GM18909 (cell line): Measurements from ENCODE around the gene PSMD3.

Experiments used
- ATAC-seq: cut with Tn5 transposase; IDR thresholded peaks from one replicate; pipeline ENCODE4 v1.9.1; 2021; ENCODE audit warnings: mild to moderate bottlenecking; ENCODE audit not compliant: unreplicated experiment, poor library complexity

The PSMD3 gene

DNA sequence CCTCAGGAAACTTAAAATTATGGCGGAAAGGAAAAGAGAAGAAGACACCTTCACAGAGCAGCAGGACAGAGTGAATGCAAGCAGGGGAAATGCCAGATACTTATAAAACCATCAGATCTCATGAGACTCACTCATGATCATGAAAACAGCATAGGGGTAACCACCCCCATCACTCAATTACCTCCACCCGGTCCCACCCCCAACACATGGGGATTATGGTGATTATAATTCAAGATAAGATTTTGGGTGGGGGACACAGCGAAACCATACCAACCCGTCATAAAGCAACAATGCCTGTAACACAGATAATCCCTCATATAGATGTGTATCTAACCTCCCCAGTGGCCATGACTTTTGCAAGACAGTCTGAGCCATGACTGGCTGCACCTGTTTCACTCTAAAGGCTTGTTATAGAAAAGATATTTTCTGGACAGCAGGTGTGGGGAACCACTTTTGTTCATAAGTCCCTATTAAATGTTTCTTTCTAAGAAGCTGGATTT is 24.8 kb upstream of the PSMD3 start:
- ATAC-seq, result no peak

DNA sequence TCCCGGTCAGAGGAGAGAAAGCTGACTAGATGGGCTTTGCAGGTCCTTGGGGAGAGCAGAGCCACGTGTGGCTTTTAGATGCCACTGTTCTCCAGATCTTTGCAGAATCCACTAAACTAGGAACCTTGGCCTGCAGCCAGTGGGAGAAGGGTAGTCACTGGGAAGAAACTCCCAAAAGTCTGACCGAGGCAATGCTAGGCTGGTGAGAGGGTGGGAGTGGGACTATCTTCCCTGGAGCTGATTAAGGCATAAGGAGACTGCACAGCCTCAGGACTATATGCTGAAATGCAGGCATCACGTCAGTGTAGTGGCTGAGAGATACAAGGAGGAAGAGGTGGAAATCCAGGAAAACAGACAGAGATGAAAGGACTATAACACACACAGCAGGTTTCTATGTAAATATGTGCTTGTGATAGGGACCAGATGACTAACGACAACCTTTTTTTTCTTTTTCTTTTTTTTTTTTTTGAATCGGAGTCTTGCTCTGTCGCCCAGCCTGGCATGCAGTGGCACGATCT is 20.0 kb upstream of the PSMD3 start:
- ATAC-seq, result no peak

DNA sequence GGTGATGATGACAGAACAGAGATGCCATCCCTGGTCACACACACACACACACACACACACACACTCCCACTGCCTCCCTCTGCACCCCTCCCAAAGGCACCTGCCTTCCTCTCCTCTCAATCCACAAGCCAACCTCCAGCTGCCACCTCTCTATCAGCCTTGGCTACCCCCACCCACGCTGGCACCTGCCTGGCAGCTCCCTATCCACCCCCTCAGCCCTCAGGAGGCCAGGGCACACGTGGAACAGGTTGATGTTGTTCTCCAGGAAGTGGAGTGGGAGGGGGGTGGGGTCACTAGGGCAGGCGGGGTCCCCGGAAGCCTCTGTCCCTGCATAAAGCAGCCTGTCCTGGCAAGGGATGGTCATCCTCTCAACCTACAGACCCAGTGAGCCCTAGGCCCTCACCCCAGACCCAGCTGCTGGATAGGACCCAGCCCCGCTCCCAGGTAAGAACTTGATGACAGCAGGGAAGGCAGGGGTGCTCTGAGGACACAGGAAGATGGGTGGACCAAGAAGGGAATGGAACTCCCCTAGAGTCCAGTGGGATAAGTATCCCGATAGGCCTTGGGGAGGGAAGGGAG is 17.9 kb upstream of the PSMD3 start, which contains the start of gene GSDMA:
TSS of gene GSDMA (plus strand) at position 363 of the 579 bp plus-strand sequence. CDS start 2,684 bp downstream, outside the sequence.
- no peak for ATAC-seq

DNA sequence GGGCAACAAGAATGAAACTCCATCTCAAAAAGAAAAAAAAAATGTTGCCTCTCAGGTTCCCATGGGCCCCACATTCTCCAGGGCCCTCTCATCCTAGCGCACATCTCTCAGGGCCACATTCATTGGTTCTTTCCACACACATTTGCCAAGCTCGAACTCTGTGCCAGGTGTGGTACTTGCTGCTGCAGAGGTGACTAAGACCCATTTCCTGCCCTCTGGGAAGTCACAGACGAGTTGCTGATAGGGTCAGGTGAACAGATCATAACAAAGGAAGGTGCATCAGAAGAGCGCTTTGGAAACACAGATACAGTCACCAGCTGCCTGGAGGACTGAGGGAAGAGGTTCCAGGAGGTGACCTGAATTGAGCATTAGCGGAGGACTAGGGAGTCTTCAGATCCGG is 16.8 kb upstream of the PSMD3 start:
- ATAC-seq, result no peak

DNA sequence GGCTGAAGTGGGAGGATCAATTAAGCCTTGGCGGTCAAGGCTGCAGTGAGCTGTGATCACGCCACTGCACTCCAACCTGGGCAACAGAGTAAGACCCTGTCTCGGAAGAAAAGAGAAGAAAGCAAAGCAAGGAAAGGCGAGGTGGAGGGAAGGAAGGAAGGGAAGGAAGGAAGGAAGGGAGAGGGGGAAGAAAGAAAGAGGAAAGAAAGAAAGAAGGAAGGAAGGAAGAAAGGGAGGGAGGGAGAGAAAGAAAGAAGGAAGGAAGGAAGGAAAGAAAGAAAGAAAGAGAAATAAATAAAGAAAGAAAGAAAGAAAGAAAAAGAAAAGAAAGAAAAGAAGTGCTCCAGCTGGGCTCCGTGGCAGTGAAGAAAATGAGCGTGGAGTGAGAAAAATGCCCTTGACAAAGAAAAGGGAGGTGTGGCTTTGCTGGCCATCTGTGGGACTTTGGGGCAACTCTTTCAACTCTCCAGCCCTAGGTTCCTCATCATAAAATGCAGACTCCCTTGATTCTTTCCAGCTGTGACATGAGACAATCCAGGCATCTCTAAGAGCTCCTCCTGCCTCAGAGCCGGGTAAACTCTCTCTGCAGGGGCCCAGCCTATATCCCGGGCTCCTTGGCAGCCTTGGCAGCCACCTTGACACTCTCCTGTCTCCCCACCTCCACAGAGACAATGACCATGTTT is 15.4 kb upstream of the PSMD3 start:
- ATAC-seq, result no peak

DNA sequence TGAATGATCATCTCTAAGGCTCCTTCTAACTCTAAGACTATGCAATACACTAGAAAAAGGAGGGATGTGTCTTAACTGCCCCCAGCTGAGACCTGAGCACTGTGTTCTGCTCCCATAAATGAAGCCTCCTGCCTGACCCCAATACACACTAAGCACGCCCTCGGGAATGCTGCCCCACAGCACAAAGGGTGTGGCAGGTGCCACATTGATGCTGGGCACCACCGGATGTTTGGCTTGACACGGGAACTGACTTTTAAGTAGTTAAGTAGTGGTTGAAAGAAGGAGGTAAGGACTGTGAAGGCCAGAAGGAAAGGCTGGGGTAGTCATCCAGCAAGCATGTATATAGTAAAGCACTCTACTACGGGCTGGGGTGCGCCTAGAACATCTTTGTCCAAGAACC is 13.8 kb upstream of the PSMD3 start:
- no peak for ATAC-seq

DNA sequence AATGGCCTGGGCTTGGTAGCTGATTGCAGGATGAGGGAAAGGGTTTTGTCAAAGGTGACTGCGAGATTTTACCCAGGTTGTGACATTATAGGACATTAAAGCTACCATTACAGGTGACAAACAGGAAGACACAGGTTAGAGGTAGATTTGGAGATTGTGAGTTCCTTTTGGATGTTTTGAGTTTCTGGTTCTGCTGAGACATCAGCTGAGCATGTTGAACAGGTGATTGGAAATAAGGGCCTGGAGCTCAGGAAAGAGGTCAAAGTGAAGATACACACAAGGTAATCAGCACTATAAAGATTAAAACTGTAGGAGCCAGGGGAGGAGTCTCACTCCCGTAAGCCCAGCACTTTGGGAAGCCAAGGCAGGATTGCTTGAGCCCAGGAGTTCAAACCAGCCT is 11.8 kb upstream of the PSMD3 start:
- ATAC-seq, result no peak

DNA sequence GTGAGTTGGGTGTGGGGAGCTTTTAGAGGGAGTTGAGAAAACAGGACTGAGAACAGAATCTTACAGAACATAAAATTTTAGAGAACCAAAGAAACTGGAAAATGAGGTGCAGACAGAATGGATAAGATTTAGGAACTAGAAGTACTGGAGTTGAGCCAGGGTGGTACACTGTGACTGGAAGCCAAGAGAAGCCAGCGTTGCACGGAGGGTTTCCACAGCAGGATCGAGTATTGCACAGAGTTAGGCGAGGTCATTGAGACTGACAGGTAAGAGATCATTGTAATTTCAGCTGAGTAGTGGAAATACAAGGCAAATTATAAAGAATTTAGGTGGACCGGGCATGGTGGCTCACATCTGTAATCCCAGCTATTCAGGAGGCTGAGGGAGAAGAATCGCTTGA is 11.2 kb upstream of the PSMD3 start:
- no peak for ATAC-seq

DNA sequence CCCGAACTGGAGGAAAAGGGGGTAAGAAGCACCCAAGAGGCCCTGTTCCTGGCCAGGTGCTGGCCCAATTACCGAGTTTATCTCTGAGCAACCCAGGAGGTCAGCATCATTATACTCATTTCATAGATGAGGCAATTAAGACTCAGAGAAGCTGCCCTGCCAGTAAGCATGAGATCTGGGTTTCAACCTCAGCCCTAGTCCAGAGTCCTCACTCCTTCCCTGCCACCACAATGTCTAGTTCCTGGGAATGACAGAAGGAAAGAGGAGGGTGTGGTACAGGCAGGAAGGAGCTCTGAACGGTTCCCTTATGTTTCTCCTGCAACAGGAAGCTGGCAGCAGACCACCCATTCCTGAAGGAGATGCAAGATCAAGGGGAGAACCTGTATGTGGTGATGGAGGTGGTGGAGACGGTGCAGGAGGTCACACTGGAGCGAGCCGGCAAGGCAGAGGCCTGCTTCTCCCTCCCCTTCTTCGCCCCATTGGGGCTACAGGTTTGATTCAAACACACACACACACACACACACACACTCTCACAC is 10.4 kb upstream of the PSMD3 start:
- no peak for ATAC-seq

DNA sequence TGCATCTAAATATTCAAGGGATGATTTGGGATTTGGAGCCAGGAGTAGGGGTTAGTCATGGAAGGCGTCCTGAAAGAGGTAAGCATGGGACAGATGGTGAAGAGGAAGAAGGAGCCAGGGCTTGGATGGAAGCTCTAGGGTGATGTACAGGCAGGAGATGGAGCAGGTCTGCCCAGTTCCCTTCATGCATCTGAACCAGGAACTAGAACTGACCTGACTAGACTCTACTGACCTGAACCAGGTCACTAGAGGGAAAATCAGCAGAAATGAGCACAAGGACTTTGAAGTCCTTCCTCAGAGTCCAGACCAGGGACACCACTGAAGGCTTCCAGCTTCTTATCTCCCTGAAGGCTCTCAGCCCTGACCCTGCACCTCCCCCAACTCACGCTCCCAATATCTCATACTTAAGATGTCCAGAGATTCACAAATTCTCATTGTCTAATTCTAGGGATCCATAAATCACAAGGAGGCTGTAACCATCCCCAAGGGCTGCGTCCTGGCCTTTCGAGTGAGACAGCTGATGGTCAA is 9.5 kb upstream of the PSMD3 start:
- no peak for ATAC-seq

DNA sequence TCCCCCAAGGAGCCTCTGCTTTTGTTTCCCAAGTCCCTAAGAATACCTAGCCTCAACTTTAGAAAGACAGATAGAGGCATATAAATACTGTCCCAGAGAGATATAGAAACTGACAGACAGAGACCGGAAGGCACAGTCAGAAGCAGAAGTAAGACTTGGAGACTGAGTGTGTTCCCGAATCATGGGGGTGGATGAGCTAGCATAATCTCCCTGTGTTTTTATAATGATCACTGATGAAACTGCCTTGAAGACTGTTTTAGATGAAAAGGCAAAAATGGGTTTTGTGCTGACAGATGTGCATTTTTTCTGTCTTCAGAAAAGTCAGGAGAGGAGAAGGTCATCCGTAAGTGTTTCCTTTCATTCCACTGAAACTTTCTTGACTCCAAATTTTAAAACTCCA is 8.3 kb upstream of the PSMD3 start:
- no peak for ATAC-seq

DNA sequence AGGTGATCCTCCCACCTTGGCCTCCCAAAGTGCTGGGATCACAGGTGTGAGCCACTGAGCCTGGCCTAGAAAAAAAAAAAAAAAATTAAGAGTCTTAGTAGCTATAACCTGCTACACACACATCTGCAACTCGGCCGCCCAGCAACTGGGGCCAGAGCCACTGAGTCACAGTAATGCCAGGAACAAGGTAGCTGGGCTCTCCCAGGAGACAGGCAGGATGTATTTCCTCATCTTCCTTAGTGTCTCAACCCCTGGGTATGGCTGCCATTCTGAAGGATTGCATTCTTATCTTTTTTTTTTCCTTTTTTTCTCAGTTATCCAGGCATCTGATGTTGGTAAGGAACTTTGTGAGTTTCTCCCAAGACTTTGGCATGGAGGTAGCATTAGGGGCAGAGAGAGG is 7.1 kb upstream of the PSMD3 start:
- no peak for ATAC-seq

DNA sequence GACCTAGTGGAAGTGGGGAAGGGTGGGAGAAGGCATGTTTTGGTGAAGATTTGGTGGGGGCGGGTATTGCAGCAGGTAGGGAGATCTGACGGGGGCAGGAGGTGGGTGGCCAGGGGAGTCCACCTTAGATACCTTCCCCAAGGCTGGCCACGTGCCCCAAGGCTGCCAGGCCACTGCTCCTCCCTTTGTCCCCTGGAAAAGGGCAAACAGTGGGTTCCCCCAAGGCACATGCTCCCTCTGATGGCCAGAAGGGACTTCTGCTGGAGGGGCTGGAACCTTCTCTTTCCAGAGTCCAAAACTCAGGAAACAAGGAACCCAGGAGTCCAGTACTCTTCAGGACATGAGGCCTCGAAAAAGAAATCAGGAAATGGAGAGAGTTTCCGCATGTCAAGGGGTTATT is 6.2 kb upstream of the PSMD3 start:
- no peak for ATAC-seq

DNA sequence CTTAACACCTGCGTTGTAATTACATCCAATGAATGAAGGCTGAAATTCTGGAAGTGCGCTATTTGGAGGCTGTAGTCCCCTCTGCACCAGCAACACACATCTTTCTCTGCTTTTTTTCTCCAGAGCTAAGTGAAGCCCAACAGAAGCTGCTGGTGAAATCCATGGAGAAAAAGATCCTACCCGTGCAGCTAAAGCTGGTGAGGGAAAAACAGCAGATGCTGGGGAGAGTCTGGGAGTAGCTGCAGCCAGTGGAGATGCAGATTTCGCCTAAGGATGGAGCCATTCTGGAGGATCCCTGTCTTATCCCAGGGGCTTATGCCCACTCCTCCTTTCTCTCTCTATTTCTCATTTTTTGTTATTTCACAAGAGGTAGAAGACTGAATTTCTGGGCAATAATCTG is 4.8 kb upstream of the PSMD3 start:
- no peak for ATAC-seq

DNA sequence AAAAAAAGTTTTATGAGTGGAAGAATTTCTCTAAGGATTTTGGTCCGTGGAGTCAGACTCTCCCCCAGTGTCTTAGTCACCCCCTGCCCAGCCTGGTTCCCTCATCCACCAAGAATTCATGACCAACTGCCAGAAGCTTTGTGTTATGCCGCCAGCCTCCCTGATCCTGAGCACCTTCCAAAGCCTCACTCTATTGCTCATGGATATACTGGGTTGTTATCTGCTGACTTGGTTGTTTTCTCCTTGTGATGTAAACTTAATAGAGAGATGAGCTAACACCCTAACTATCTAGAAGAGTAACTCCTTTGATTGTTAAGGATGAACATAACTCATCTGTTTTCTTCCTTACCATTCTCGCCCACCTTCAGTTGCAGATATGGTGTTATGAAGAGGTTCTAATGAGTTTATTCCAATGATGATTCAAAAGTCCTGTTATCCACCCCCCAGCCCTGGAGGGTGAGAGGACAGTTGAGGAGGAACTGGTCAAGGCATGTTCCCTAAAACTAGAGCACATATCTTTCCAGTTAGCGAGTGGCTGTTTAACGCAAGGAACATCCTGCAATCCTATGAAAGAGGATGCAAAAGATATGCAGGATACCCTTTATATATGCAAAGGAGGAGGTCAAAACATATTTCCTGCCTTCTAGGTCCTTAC is 1.5 kb upstream of the PSMD3 start:
- no peak for ATAC-seq

DNA sequence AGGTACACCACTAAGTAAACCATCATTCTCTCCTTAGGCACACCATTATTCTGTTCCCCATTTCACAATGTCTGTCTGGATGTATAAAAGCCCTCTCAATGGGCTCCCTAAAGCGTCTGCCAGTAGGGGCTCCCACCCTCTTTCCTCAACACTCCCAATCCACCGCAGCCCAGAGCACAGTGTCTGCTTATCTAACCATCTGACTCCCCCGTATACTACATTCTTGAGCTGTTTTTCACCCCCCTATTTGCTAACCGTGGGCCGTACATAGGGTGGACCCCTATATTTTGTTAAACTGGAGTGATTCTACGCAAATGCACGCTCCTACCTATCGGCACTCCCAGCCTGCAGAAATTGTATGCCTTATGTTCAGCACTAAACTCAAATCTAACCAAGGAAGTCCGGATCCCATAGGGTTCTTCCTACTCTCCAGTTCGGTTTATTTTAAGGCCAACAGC is 685 bp upstream of the PSMD3 start:
- ATAC-seq, result peak; percentile 29

DNA sequence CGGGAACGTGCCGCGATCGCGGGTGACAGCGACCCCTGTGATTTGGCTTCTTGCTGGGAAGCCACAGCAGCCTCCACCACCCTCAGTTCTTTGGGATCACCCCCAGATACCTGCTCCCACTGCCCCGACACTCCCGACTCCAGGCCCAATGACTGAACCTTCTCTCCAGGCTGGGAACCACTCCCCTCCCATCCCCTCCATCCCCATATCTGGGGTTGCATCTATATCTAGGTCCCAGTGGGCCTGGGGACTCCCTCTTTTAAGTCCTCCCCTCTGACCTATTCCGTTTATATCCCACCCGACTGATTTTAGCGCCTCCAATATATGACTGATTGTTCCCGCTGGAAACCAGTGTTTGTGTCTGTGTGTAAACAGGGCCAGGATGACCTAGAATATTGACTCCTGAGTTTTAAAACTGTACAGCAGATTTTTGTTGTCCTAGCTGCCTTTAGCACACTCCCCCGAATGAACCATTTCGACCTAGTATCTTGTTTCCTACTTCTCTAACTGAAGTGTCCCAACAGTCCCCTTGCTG is 667 bp downstream of the PSMD3 start:
- ATAC-seq, result no peak

DNA sequence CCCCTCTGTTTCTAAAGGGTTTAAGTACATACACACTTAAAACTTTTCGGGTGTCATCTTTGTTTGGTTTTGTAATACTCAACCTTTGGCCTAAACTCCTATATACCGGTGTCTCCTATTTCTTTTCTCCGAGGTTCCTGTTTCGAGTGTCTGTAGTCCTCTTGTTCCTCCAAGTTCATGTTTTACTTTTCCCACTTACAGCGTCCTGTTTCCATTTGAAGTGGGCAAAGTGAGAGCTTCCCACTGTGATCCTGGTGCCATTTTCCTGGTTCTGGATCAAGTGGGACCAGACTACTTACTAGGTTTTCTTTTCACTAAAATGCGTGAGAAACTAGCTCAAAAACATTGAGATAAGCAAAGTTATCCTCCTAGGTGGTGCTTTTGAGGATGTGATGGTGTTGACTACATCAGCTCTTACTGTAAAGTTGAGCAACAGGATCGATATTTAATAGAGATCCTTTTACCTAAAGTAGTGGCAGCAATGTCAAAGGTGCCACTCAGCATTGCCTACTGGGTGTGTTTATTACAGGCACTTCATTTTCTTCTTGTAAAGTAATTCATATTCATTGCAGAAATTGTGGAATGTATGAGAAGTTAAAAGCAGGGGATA is 1.3 kb downstream of the PSMD3 start:
- no peak for ATAC-seq

DNA sequence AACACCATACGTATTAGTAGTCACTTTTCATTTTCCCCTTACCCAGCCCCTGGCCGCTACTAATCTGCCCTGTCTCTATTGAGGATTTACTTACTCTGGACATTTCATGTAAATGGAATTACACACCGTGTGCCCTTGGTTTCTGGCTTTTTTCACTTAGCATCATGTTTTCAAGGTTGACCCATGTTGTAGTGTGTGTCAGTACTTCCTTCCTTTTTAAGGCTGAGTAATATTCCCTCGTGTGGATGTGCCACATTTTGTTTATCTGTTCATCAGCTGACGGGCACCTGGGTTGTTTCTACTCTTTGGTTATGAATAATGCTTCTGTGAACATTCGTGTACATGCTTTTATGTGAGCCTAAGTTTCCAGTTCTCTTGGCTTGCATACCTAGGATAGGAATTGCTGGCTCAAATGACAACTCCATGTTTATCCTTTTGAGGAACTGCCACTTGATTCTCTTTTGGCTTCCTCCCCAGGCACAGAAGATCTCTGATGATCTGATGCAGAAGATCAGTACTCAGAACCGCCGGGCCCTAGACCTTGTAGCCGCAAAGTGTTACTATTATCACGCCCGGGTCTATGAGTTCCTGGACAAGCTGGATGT is 7.7 kb downstream of the PSMD3 start:
- no peak for ATAC-seq

DNA sequence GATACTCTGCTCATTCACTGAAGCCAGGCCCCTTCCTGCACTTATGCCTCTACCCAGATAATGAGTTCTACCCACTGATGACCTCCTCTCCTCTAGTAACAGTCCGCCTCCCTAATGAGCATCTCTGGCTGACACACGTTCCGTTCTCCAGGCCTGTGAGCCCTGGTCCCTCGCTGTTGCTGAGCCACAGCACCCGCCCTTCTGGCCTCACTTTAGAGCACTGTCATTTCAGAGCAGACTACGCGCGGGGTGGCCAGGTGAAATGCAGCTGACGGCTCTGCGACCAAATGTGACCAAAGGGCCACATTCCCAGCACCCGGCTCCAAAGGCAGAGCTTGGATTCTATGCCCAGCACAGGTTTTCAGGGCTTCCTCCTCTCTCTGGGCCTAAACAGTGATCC is 13.8 kb downstream of the PSMD3 start:
- no peak for ATAC-seq
